Endothelial cell of umbilical vein (primary cell): ENCODE measurements around the gene NOSIP. TPM values are rescaled to one million over a fixed set of nuclear protein-coding genes. Genes with fewer than 3 reads are reported as not detected.

Experiments
- BruUV-seq: library from RNA; stranded (reverse); fragments of 400-500 nt; replicated peaks from 2 replicates; lab custom pipeline; 2021; lab: Mats Ljungman, UMichigan
- CTCF ChIA-PET: fragments of 300-600, 350-600 bp; sonication (Branson Sonifier 250); formaldehyde crosslinking; loops from one replicate; lab custom pipeline; 2021; ENCODE audit warnings: antibody characterized with exemption, inconsistent platforms; lab: Charles Lee
- POLR2A ChIA-PET: fragments of 300-600, 350-600 bp; sonication (Branson Sonifier 250); formaldehyde crosslinking; loops from one replicate; lab custom pipeline; 2021; ENCODE audit warnings: antibody characterized with exemption, inconsistent platforms; lab: Charles Lee
- DNase-seq: peaks from one replicate; pipeline ENCODE4 v3.0.0-alpha.2; 2011; ENCODE audit warnings: low read depth, low spot score
- FAIRE-seq: peaks from 2 replicates; lab custom pipeline; 2011; peaks lifted over from hg19 to GRCh38; lab: Jason Lieb, UNC
- H2AFZ ChIP-seq: 2 replicates; pipeline ENCODE4 v1.6.0; 2012; ENCODE audit warnings: low read depth, low read length, control low read depth, inconsistent platforms
- H3K27ac ChIP-seq: 2 replicates; pipeline ENCODE4 v1.5.1; 2011; ENCODE audit warnings: low read depth, mild to moderate bottlenecking, control low read depth, low read length, moderate library complexity; ENCODE audit not compliant: insufficient read depth
- H3K27me3 ChIP-seq, 2 experiments: 2 replicates each; pipeline versions ENCODE4 v1.6.0 to v1.6.1; 2011; ENCODE audit warnings: low read length in 2 of 2, mixed read lengths in 1 of 2; ENCODE audit not compliant: control insufficient read depth in 2 of 2, insufficient read depth in 2 of 2
- H3K36me3 ChIP-seq, 2 experiments: 2 replicates in 1 of 2; 3 replicates in 1 of 2; pipeline ENCODE4 v1.5.1; 2011; ENCODE audit warnings: low read length in 2 of 2, mild to moderate bottlenecking in 1 of 2, moderate library complexity in 1 of 2; ENCODE audit not compliant: control insufficient read depth in 2 of 2, insufficient read depth in 2 of 2; ENCODE audit errors: extremely low read depth in 1 of 2
- H3K4me1 ChIP-seq: 3 replicates; pipeline ENCODE4 v1.5.1; 2011; ENCODE audit warnings: mild to moderate bottlenecking, low read length; ENCODE audit not compliant: control insufficient read depth, insufficient read depth; ENCODE audit errors: extremely low read depth
- H3K4me2 ChIP-seq: 2 replicates; pipeline ENCODE4 v1.6.1; 2011; ENCODE audit warnings: low read length, control low read depth, mixed read lengths; ENCODE audit not compliant: insufficient read depth
- H3K4me3 ChIP-seq, 3 experiments: fragments of 200-600 bp in 1 of 3; sonication (generic), shearing (Covaris generic) in 1 of 3; replicated peaks in 1 of 3; 2 replicates each; pipeline ENCODE4 v1.5.1; 2011 to 2016; ENCODE audit warnings: control low read depth in 3 of 3, low read length in 3 of 3, mild to moderate bottlenecking in 2 of 3, inconsistent platforms in 1 of 3, low read depth in 1 of 3, moderate library complexity in 1 of 3; ENCODE audit not compliant: insufficient read depth in 1 of 3
- H3K79me2 ChIP-seq: 2 replicates; pipeline ENCODE4 v1.6.0; 2012; ENCODE audit warnings: low read length, inconsistent platforms; ENCODE audit not compliant: control insufficient read depth, insufficient read depth
- H3K9ac ChIP-seq: replicated peaks from 2 replicates; pipeline ENCODE3; 2011; ENCODE audit warnings: low read length, control low read depth; ENCODE audit not compliant: insufficient read depth; ENCODE audit errors: extremely low read depth
- H3K9me1 ChIP-seq: replicated peaks from 3 replicates; pipeline ENCODE4 v1.6.0; 2011; ENCODE audit warnings: mild to moderate bottlenecking, low read length; ENCODE audit not compliant: control insufficient read depth, insufficient read depth; ENCODE audit errors: extremely low read depth
- H3K9me3 ChIP-seq: replicated peaks from 2 replicates; pipeline ENCODE4 v1.5.1; 2012; ENCODE audit warnings: low read length, inconsistent platforms; ENCODE audit not compliant: control insufficient read depth, insufficient read depth
- H4K20me1 ChIP-seq: replicated peaks from 2 replicates; pipeline ENCODE3; 2011; ENCODE audit warnings: mild to moderate bottlenecking, low read length; ENCODE audit not compliant: control insufficient read depth, insufficient read depth; ENCODE audit errors: extremely low read depth
- CTCF ChIP-seq, 2 donors: IDR thresholded peaks; 1 replicate in 1 of 2; 2 replicates in 1 of 2; pipeline ENCODE4 v1.5.1; 2011; ENCODE audit warnings: low read length in 2 of 2, mild to moderate bottlenecking in 2 of 2, moderate library complexity in 2 of 2, control low read depth in 1 of 2, inconsistent platforms in 1 of 2, low read depth in 1 of 2; ENCODE audit not compliant: insufficient read depth in 1 of 2; ENCODE audit errors: extremely low read depth in 1 of 2
- EZH2 ChIP-seq: IDR thresholded peaks from 2 replicates; pipeline ENCODE4 v1.6.1; 2012; ENCODE audit warnings: borderline replicate concordance, low read depth, mild to moderate bottlenecking, moderate library complexity, low read length, inconsistent platforms; ENCODE audit not compliant: severe bottlenecking
- FOS ChIP-seq: IDR thresholded peaks from 2 replicates; pipeline ENCODE4 v1.6.1; 2011; ENCODE audit warnings: mild to moderate bottlenecking, low read length, moderate library complexity, borderline replicate concordance; ENCODE audit not compliant: insufficient read depth
- GATA2 ChIP-seq: IDR thresholded peaks from 2 replicates; pipeline ENCODE4 v1.7.0; 2011; ENCODE audit warnings: low read depth, mild to moderate bottlenecking, moderate library complexity, mixed read lengths, low read length; ENCODE audit not compliant: insufficient read length, insufficient read depth
- JUN ChIP-seq: IDR thresholded peaks from 2 replicates; pipeline ENCODE4 v1.6.1; 2011; ENCODE audit warnings: borderline replicate concordance, low read depth; ENCODE audit not compliant: insufficient read length, insufficient read depth
- MAX ChIP-seq: IDR thresholded peaks from 2 replicates; pipeline ENCODE4 v1.6.1; 2011; ENCODE audit not compliant: insufficient read depth, insufficient read length
- MYC ChIP-seq: IDR thresholded peaks from one replicate; pipeline ENCODE4 v1.6.1; 2011; ENCODE audit warnings: mild to moderate bottlenecking, low read depth, low read length
- POLR2AphosphoS5 ChIP-seq: IDR thresholded peaks from 2 replicates; pipeline ENCODE4 v1.6.1; 2012; ENCODE audit warnings: low read depth, mild to moderate bottlenecking, control low read depth, low read length, moderate library complexity; ENCODE audit not compliant: insufficient read depth
- dilution Hi-C: fragments of 300-500 bp; cut with MboI; formaldehyde crosslinking; loops from one replicate; pipeline ENCODE4 v1.15.0; 2019; ENCODE audit warnings: low sequenced_read_pairs; ENCODE audit not compliant: extremely low pct_ligation_motif_present
- intact Hi-C: fragments of 100-400 bp; cut with micrococcal nuclease; formaldehyde crosslinking; loops from one replicate; pipeline ENCODE4 v1.10.0; 2022
- polyA plus RNA-seq, 4 experiments: library from polyadenylated mRNA; depleted of rRNA in 3 of 4; stranded (reverse) in 3 of 4; unstranded in 1 of 4; fragments of >200 nt; gene quantifications; 2 replicates each; pipeline versions ENCODE4 v1.2.1 to v1.2.3, GENCODE V29; 2011 to 2012; ENCODE audit warnings: missing spikeins in 1 of 4
- total RNA-seq: library from RNA; stranded (reverse); gene quantifications from 2 replicates; pipeline ENCODE4 v1.2.3, GENCODE V29; 2021

The NOSIP gene
- total and polyA plus RNA-seq, 2 donors (not counting 3 experiments of a cell fraction or from before 2014, with no cell fraction given): 77.5 to 128 TPM

- POLR2A ChIA-PET: interaction anchor here (0.6 kb wide), 1 partner anchor 13 kb away, joined by 3 read pairs; no protein-coding TSS in a partner anchor
- no TSS peak for BruUV-seq
- CTCF ChIA-PET: no interaction called here
- no peaks in the 10 kb centered on the region for H3K27me3 ChIP-seq
- H3K4me1 ChIP-seq: peaks cover 10% of the 10 kb centered on the region
- intact Hi-C loops: no loop called here
- no peak for TF ChIP-seq FOS
- no peak for TF ChIP-seq EZH2
- no peak for TF ChIP-seq POLR2AphosphoS5
- TF ChIP-seq CTCF (IDR thresholded peaks at IDR 0.05; ENCODE audit: extremely low read depth in 1 of 2, insufficient read depth in 1 of 2, low read depth in 1 of 2, low read length in 2 of 2): no peak
- TF ChIP-seq MYC: no peak
- TF ChIP-seq JUN: no peak
- TF ChIP-seq GATA2: no peak
- no peak for TF ChIP-seq MAX
- no peak for DNase-seq
- H3K4me2 ChIP-seq: no peak overlapping the region
- H4K20me1 ChIP-seq: no peaks in the 10 kb centered on the region
- H3K9ac ChIP-seq: no peak overlapping the region
- H3K4me3 ChIP-seq: no peak overlapping the region
- peaks cover 48% of the 10 kb centered on the region for H3K79me2 ChIP-seq
- H3K27ac ChIP-seq: no peak overlapping the region
- no peaks in the 10 kb centered on the region for H3K9me3 ChIP-seq
- dilution Hi-C loops: no loop called here
- peaks cover 8 to 37% of the 10 kb centered on the region in 2 experiments for H3K36me3 ChIP-seq
- no peaks in the 10 kb centered on the region for H3K9me1 ChIP-seq
- FAIRE-seq: no peak
- no peak overlapping the region for H2AFZ ChIP-seq
Observed at GRCh38 chr19:49595819-49596404, 15.6 kb upstream of the NOSIP start.
